D721Med (cell line): ENCODE measurements around the gene JAG1.

ENCODE experiments used
- DNase-seq: peaks from one replicate; pipeline ENCODE4 v3.0.0; 2011; ENCODE audit warnings: low spot score; ENCODE audit not compliant: insufficient read length
- FAIRE-seq: peaks from 2 replicates; lab custom pipeline; 2011; peaks lifted over from hg19 to GRCh38; lab: Jason Lieb, UNC
- TF ChIP-seq, protein P1 (sequence below): IDR thresholded peaks from 2 replicates; pipeline ENCODE4 v1.5.1; 2012; ENCODE audit warnings: mild to moderate bottlenecking, control low read depth; ENCODE audit not compliant: insufficient read depth; ENCODE audit errors: missing control alignments

JAG1 gene

DNA sequence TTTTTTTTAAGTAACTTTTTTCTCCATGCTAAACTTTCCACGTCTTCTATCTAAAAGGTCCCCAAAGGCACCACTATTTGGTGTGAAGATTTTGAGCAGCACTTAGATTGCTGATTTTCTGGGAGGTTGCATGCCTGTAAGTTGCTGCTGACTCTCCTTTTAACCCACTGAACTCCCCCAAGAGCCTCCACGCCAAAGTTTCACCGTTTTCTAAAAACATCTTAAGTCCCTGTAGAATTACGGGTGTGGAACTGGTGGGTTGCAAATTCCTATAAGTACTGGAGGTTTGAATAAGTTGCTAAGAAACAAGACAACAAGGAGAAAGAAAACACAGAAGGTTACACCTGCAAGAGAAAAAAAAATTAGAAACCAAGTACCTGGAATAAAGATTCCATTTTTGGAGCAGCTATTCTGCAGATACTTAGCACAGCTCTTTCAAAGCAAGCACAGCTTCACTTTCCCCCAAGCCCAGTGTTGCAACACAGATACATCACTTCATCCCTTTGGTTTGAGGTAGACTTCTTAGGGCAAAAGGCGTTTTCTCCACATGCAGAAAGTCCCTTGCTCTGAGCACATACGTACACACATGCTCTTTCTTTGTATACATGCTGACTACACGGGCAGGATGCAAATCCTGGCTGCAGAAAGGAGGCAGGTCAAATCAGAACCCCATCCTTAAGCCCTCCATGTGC, 5.0 kb downstream of the JAG1 start:
- FAIRE-seq (no peak), DNase-seq (no peak)

DNA sequence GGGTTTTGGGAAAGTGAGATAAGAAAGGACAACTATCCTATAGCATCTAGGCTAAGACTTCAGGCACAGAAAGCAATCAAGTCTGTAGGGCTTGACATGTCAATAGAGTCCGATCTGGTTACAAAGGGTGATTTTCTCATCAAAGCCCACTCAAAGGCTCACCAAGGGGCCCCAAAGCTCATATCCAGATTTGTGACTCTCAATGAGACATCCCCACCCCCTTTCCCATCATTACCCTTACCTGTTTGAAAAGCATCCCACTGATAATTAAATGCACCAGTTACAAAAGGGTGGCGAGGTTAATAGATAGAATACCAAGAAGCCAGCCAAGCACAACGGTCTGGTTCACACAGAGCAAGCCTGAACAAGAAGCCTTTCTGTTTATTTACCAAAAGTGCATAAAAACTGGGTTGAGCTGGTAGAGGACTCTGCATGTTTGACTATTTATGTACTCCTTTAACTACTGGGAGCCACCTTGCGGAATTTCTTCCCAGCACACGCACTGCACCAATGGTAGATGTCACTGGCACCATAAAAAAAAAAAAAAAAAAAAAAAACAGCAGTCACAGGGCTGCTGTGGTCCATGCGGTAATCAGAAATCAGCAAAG, 6.1 kb downstream of the JAG1 start:
- DNase-seq (no peak), FAIRE-seq (no peak)
- TF ChIP-seq, protein P1, sequence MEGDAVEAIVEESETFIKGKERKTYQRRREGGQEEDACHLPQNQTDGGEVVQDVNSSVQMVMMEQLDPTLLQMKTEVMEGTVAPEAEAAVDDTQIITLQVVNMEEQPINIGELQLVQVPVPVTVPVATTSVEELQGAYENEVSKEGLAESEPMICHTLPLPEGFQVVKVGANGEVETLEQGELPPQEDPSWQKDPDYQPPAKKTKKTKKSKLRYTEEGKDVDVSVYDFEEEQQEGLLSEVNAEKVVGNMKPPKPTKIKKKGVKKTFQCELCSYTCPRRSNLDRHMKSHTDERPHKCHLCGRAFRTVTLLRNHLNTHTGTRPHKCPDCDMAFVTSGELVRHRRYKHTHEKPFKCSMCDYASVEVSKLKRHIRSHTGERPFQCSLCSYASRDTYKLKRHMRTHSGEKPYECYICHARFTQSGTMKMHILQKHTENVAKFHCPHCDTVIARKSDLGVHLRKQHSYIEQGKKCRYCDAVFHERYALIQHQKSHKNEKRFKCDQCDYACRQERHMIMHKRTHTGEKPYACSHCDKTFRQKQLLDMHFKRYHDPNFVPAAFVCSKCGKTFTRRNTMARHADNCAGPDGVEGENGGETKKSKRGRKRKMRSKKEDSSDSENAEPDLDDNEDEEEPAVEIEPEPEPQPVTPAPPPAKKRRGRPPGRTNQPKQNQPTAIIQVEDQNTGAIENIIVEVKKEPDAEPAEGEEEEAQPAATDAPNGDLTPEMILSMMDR: no peak

More for the DNA sequence above, 5.0 kb downstream of the JAG1 start:
- TF ChIP-seq, protein P1: no peak

GRCh38 chr20:10667077-10667401, 6.8 kb downstream of the JAG1 start:
- no peak for FAIRE-seq
- TF ChIP-seq, protein P1: no peak

GRCh38 chr20:10666221-10667076, 7.3 kb downstream of the JAG1 start:
- FAIRE-seq (no peak), DNase-seq (no peak)
- TF ChIP-seq, protein P1: no peak

More at GRCh38 chr20:10667077-10667401, 6.8 kb downstream of the JAG1 start:
- DNase-seq: no peak

DNA sequence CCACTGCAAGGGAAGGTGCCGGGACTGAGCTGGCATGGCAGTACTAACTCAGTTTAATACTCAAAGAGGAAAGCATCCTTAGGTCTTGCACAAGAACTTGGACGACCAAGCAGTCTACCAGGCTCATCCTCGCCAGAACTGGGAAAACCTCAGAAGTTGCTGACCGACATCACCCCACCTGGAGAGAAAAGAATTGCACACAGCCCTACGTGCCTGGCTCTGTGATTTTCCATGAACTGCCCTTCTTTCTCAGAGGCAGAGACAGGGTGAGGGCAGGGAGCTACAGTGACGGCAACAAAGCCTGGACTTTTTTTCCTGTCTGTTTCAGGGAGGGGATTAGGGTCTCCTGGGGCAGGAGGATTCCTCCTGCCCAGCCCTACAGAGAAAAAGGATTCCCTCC, 8.0 kb downstream of the JAG1 start:
- DNase-seq: no peak
- no peak for FAIRE-seq
- TF ChIP-seq, protein P1: no peak

GRCh38 chr20:10665027-10665561, 8.7 kb downstream of the JAG1 start:
- FAIRE-seq: no peak
- TF ChIP-seq, protein P1: no peak
- DNase-seq: no peak
